K562 (cell line): Measurements from ENCODE around the gene ZFAND5. TPM values are rescaled to one million over a fixed set of nuclear protein-coding genes. Genes with fewer than 3 reads are reported as not detected.

Source experiments
- ATAC-seq: fragments of 200-7000 bp; cut with Tn5 transposase; 3 replicates; pipeline ENCODE4 v1.9.1; 2020; ENCODE audit warnings: moderate library complexity
- BruUV-seq: library from RNA; stranded (reverse); fragments of 400-500 nt; replicated peaks from 2 replicates; lab custom pipeline; 2021; lab: Mats Ljungman, UMichigan
- CTCF ChIA-PET: fragments of 300-600 bp; formaldehyde crosslinking; extraction: SDS; loops from one replicate; lab custom pipeline; 2021; ENCODE audit warnings: low intra/inter-chr PET ratio; lab: Yijun Ruan, JAX
- POLR2A ChIA-PET: fragments of 300-600, 350-650 bp; sonication (Branson Sonifier 250); formaldehyde crosslinking; extraction: SDS; loops from one replicate; lab custom pipeline; 2021; ENCODE audit warnings: antibody characterized with exemption, inconsistent platforms; lab: Yijun Ruan, JAX
- DNase-seq, 4 experiments: peaks; one replicate each; pipeline versions ENCODE4 v3.0.0 to v3.0.0-alpha.2; 2011 to 2018; ENCODE audit warnings: low spot score in 3 of 4, mixed read lengths in 3 of 4; ENCODE audit errors: extremely low read depth in 1 of 4
- FAIRE-seq: peaks from 2 replicates; lab custom pipeline; 2011; peaks lifted over from hg19 to GRCh38; lab: Jason Lieb, UNC
- H2AFZ ChIP-seq: 2 replicates; pipeline ENCODE4 v1.6.0; 2011; ENCODE audit warnings: low read depth, low read length, control low read depth, inconsistent platforms
- H3K27ac ChIP-seq: fragments of 200-600 bp; 3 replicates; pipeline ENCODE4 v1.8.0; 2011; ENCODE audit warnings: low read depth, mild to moderate bottlenecking, control low read depth, inconsistent platforms, low read length, moderate library complexity, mixed read lengths; ENCODE audit errors: extremely low read depth
- H3K27me3 ChIP-seq, 2 experiments: fragments of 300-600 bp in 1 of 2; 2 replicates in 1 of 2; 3 replicates in 1 of 2; pipeline versions ENCODE4 v1.6.0 to v1.8.0; 2011; ENCODE audit warnings: inconsistent platforms in 2 of 2, low read length in 2 of 2, mild to moderate bottlenecking in 1 of 2, mixed read lengths in 1 of 2, moderate library complexity in 1 of 2; ENCODE audit not compliant: control insufficient read depth in 2 of 2, insufficient read depth in 2 of 2
- H3K36me3 ChIP-seq: fragments of 300-600 bp; 3 replicates; pipeline ENCODE4 v1.8.0; 2011; ENCODE audit warnings: mild to moderate bottlenecking, low read length, inconsistent platforms; ENCODE audit not compliant: control insufficient read depth, insufficient read depth
- H3K4me1 ChIP-seq, 2 experiments: fragments of 200-600 bp in 1 of 2; replicated peaks in 1 of 2; 2 replicates in 1 of 2; 3 replicates in 1 of 2; pipeline versions ENCODE4 v1.5.1 to v1.8.0; 2011; ENCODE audit warnings: inconsistent platforms in 2 of 2, low read length in 2 of 2, mild to moderate bottlenecking in 1 of 2, mixed read lengths in 1 of 2, moderate library complexity in 1 of 2; ENCODE audit not compliant: control insufficient read depth in 2 of 2, insufficient read depth in 2 of 2
- H3K4me2 ChIP-seq: 2 replicates; pipeline ENCODE4 v1.6.1; 2011; ENCODE audit warnings: low read length, control low read depth, inconsistent platforms, mixed read lengths; ENCODE audit not compliant: insufficient read depth
- H3K4me3 ChIP-seq: fragments of 200-600 bp; sonication (generic), shearing (Covaris generic); 2 replicates; pipeline ENCODE4 v1.5.1; 2016; ENCODE audit warnings: control low read depth, inconsistent platforms
- H3K79me2 ChIP-seq: fragments of 200-600 bp; 3 replicates; pipeline ENCODE4 v1.8.0; 2011; ENCODE audit warnings: low read length, inconsistent platforms; ENCODE audit not compliant: control insufficient read depth, insufficient read depth
- H3K9ac ChIP-seq, 2 experiments: 2 replicates each; pipeline versions ENCODE4 v1.6.0 to v1.6.1; 2011; ENCODE audit warnings: low read depth in 2 of 2, low read length in 2 of 2, control low read depth in 1 of 2, inconsistent platforms in 1 of 2, mild to moderate bottlenecking in 1 of 2, mixed read lengths in 1 of 2; ENCODE audit not compliant: insufficient read depth in 1 of 2
- H3K9me1 ChIP-seq: one replicate; pipeline ENCODE4 v1.6.0; 2011; ENCODE audit warnings: inconsistent platforms, mild to moderate bottlenecking, low read length, moderate library complexity; ENCODE audit not compliant: control insufficient read depth, insufficient read depth
- H3K9me3 ChIP-seq: replicated peaks from 2 replicates; pipeline ENCODE4 v1.5.1; 2011; ENCODE audit warnings: low read depth, low read length, inconsistent platforms; ENCODE audit not compliant: control insufficient read depth, insufficient read depth
- H4K20me1 ChIP-seq: replicated peaks from 2 replicates; pipeline ENCODE4 v1.6.1; 2011; ENCODE audit warnings: low read length, inconsistent platforms, mixed read lengths; ENCODE audit not compliant: control insufficient read depth, insufficient read depth
- AFF1 ChIP-seq, 2 experiments: fragments of 450-650 bp; IDR thresholded peaks; 2 replicates each; pipeline ENCODE4 v1.6.1; 2018; ENCODE audit warnings: mild to moderate bottlenecking in 2 of 2, low read depth in 1 of 2; ENCODE audit not compliant: partially characterized antibody in 2 of 2
- CBX2 ChIP-seq: fragments of 200-600 bp; sonication (generic); IDR thresholded peaks from one replicate; pipeline ENCODE4 v1.6.1; 2012; ENCODE audit warnings: mild to moderate bottlenecking, low read length, inconsistent platforms; ENCODE audit not compliant: insufficient read depth, poor library complexity, severe bottlenecking
- LARP7 ChIP-seq: fragments of 450-650 bp; IDR thresholded peaks from 2 replicates; pipeline ENCODE4 v1.6.1; 2016
- MCM3 ChIP-seq: fragments of 450-650 bp; IDR thresholded peaks from 2 replicates; pipeline ENCODE4 v1.6.1; 2016
- MYBL2 ChIP-seq, 2 experiments: fragments of 450-650 bp in 1 of 2; sonication (generic) in 1 of 2; formaldehyde crosslinking in 1 of 2; IDR thresholded peaks; 2 replicates each; pipeline versions ENCODE4 v1.6.1 to v1.8.1; 2017 to 2022; ENCODE audit warnings: borderline replicate concordance in 1 of 2, inconsistent platforms in 1 of 2, low read depth in 1 of 2, mild to moderate bottlenecking in 1 of 2, missing genetic modification reagents in 1 of 2, moderate library complexity in 1 of 2
- NELFE ChIP-seq: IDR thresholded peaks from 2 replicates; pipeline ENCODE4 v1.6.1; 2011; ENCODE audit warnings: mild to moderate bottlenecking; ENCODE audit not compliant: insufficient read depth, insufficient read length
- SAFB ChIP-seq: fragments of 200-400 bp; formaldehyde crosslinking; IDR thresholded peaks from 2 replicates; pipeline ENCODE4 v1.6.1; 2017; ENCODE audit warnings: low read depth, low read length, borderline replicate concordance
- ZNF197 ChIP-seq: fragments of 200-800 bp; sonication (Bioruptor generic); IDR thresholded peaks from 2 replicates; pipeline ENCODE4 v1.6.1; 2016; ENCODE audit warnings: low read depth, missing genetic modification characterization, missing compliant biosample characterization
- WGBS: fragments of 100-300 bp; shearing (Covaris generic); methylation state at CpG from one replicate; pipeline ENCODE4 v1.1.6; 2016; ENCODE audit warnings: low coverage, mixed read lengths; ENCODE audit not compliant: insufficient coverage; ENCODE audit errors: missing lambda C conversion rate; 5-methylcytosine and 5-hydroxymethylcytosine counted together
- in situ Hi-C: fragments of 300-500 bp; cut with MboI; formaldehyde crosslinking; loops from 4 replicates; pipeline ENCODE4 v1.15.0; 2018; ENCODE audit warnings: inconsistent platforms, mixed read lengths
- intact Hi-C: fragments of 100-400 bp; cut with micrococcal nuclease; formaldehyde crosslinking; loops from 2 replicates; pipeline ENCODE4 v1.14.2; 2022
- polyA plus RNA-seq, 8 experiments: library from polyadenylated mRNA; depleted of rRNA in 4 of 8; stranded (reverse) in 5 of 8; unstranded in 3 of 8; fragments of >200 nt; fragmentation: Nextera tagmentation in 2 of 8; fragmentation: Illumina TruSeq in 1 of 8; extraction: Ambion mirVana in 2 of 8; extraction: Trizol in 1 of 8; gene quantifications; 2 replicates each; pipeline versions ENCODE4 v1.2.1 to v1.2.3, GENCODE V29; 2011 to 2014; ENCODE audit warnings: inconsistent platforms in 1 of 8, missing spikeins in 1 of 8
- total RNA-seq, 7 experiments: library from RNA; depleted of rRNA in 6 of 7; stranded (reverse); fragments of >200 nt in 6 of 7; fragmentation: Illumina TruSeq in 2 of 7; extraction: Trizol in 2 of 7; gene quantifications; 2 replicates each; pipeline versions ENCODE4 v1.2.1 to v1.2.3, GENCODE V29; 2011 to 2021; ENCODE audit warnings: low replicate concordance in 1 of 7
- TF ChIP-seq, protein P1 (sequence below): sonication (generic); formaldehyde crosslinking; IDR thresholded peaks from 2 replicates; pipeline ENCODE4 v1.8.0; 2023; ENCODE audit warnings: mild to moderate bottlenecking, missing genetic modification reagents
- TF ChIP-seq, protein P2 (sequence below): IDR thresholded peaks from 3 replicates; pipeline ENCODE4 v1.6.1; 2011; ENCODE audit warnings: borderline replicate concordance, mild to moderate bottlenecking, moderate library complexity; ENCODE audit not compliant: insufficient read length; ENCODE audit errors: extremely low read depth

ZFAND5 gene
- total and polyA plus RNA-seq, 9 of the 15 experiments (the other 6 are each of a cell fraction or from before 2014, with no cell fraction given): 12.7 to 64.2 (median 34.5) TPM

DNA sequence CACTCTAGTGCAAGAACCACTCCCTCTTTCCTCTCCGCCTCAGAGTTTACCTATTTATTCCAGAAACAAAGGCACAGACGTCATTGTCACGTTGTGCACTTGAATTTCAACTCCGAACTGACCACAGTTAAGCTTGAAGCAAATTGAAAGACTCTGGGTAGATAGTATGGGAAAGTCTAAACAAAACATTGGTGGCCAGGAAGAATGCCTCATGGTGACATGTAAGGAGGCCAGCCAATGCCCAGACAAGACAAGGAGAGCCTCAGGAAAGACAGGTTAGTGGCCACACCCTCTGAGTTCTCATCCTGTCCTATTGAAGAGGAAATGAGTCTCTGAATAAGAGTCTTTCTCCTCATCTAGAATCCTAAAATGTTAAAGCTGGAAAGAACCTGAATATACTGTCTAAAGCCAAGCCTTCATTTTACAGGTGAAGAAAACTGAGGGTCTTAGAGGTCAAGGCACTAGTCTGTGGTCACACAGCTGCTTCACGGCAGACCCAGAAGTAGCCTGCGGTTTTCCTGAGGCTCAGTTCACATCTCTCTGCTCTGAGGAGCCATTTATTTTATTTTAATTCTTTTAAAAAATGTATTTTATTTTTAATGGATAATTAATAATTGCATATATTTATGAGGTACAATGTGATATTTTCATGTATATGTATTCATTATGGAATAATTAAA is 30.2 kb downstream of the ZFAND5 start:
- no peaks in the 10 kb centered on the region for H3K79me2 ChIP-seq
- H3K27me3 ChIP-seq: peaks cover 4 to 7% of the 10 kb centered on the region in 2 experiments; a peak in 4 of 5 replicates
- intact Hi-C loops (no loop called here), in situ Hi-C loops (no loop called here)
- H2AFZ ChIP-seq: no peak overlapping the region
- H3K4me1 ChIP-seq: no peaks in the 10 kb centered on the region; a peak in 1 of 5 replicates
- no peaks in the 10 kb centered on the region for H3K9me3 ChIP-seq
- no peaks in the 10 kb centered on the region for H3K36me3 ChIP-seq
- BruUV-seq: no TSS peak
- TF ChIP-seq, protein P1, sequence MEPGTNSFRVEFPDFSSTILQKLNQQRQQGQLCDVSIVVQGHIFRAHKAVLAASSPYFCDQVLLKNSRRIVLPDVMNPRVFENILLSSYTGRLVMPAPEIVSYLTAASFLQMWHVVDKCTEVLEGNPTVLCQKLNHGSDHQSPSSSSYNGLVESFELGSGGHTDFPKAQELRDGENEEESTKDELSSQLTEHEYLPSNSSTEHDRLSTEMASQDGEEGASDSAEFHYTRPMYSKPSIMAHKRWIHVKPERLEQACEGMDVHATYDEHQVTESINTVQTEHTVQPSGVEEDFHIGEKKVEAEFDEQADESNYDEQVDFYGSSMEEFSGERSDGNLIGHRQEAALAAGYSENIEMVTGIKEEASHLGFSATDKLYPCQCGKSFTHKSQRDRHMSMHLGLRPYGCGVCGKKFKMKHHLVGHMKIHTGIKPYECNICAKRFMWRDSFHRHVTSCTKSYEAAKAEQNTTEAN (CRISPR knock-in tag): no peak
- TF ChIP-seq SAFB (no peak), ZNF197 (CRISPR knock-in tag) (no peak), MCM3 (no peak), CBX2 (no peak), LARP7 (no peak), AFF1 (IDR thresholded peaks at IDR 0.05; ENCODE audit: low read depth in 1 of 2, partially characterized antibody in 2 of 2) (no peak), MYBL2 (IDR thresholded peaks at IDR 0.05; ENCODE audit: low read depth) (no peak), MYBL2 (CRISPR knock-in tag; IDR thresholded peaks at IDR 0.05; ENCODE audit: borderline replicate concordance) (no peak), NELFE (no peak)
- TF ChIP-seq, protein P2, sequence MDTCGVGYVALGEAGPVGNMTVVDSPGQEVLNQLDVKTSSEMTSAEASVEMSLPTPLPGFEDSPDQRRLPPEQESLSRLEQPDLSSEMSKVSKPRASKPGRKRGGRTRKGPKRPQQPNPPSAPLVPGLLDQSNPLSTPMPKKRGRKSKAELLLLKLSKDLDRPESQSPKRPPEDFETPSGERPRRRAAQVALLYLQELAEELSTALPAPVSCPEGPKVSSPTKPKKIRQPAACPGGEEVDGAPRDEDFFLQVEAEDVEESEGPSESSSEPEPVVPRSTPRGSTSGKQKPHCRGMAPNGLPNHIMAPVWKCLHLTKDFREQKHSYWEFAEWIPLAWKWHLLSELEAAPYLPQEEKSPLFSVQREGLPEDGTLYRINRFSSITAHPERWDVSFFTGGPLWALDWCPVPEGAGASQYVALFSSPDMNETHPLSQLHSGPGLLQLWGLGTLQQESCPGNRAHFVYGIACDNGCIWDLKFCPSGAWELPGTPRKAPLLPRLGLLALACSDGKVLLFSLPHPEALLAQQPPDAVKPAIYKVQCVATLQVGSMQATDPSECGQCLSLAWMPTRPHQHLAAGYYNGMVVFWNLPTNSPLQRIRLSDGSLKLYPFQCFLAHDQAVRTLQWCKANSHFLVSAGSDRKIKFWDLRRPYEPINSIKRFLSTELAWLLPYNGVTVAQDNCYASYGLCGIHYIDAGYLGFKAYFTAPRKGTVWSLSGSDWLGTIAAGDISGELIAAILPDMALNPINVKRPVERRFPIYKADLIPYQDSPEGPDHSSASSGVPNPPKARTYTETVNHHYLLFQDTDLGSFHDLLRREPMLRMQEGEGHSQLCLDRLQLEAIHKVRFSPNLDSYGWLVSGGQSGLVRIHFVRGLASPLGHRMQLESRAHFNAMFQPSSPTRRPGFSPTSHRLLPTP: no peak
- H3K4me3 ChIP-seq: no peak overlapping the region
- DNase-seq (no peak), FAIRE-seq (no peak), ATAC-seq (no peak)
- H4K20me1 ChIP-seq: 0 out of 2 replicates have a peak, but pooled peaks cover 3% of the 10 kb centered on the region
- no peak overlapping the region for H3K9ac ChIP-seq
- H3K27ac ChIP-seq: no peak overlapping the region
- ChIA-PET CTCF (no interaction called here), POLR2A (no interaction called here)
- WGBS: 11% methylated on average over 6 of the region's 6 CpGs
- H3K4me2 ChIP-seq: no peak overlapping the region
- no peaks in the 10 kb centered on the region for H3K9me1 ChIP-seq
